Stimulated activated CD4-positive, alpha-beta T cell treated with anti-CD3 and anti-CD28 coated beads, Interleukin-2, amount 100 ng/mL, for 24 hours (primary cell): ENCODE data around the gene UCKL1.
"Not testable (repeated sequence)": the region's sequence is repeated elsewhere in the genome, so short reads cannot be mapped to it uniquely, and the experiment has no call there.

Source experiments
- DNase-seq, 2 donors: peaks; one replicate each; pipeline ENCODE4 v3.0.0-alpha.2; 2020

The UCKL1 gene

GRCh38 chr20:63972312-63973159, 16.3 kb upstream of the UCKL1 start:
- no peak for DNase-seq

GRCh38 chr20:63971960-63972311, 15.7 kb upstream of the UCKL1 start:
- not testable (repeated sequence) for DNase-seq

GRCh38 chr20:63970714-63971431, 14.7 kb upstream of the UCKL1 start:
- no peak for DNase-seq

- DNase-seq, result peak; percentile 71 to 77
These were observed 13.9 kb upstream of the UCKL1 start, which contains the start of gene ZNF512B for GRCh38 chr20:63969838-63970713. TSS of gene ZNF512B (minus strand) at chr20:63969930. CDS start at chr20:63967950, 1,980 bp downstream.

DNA sequence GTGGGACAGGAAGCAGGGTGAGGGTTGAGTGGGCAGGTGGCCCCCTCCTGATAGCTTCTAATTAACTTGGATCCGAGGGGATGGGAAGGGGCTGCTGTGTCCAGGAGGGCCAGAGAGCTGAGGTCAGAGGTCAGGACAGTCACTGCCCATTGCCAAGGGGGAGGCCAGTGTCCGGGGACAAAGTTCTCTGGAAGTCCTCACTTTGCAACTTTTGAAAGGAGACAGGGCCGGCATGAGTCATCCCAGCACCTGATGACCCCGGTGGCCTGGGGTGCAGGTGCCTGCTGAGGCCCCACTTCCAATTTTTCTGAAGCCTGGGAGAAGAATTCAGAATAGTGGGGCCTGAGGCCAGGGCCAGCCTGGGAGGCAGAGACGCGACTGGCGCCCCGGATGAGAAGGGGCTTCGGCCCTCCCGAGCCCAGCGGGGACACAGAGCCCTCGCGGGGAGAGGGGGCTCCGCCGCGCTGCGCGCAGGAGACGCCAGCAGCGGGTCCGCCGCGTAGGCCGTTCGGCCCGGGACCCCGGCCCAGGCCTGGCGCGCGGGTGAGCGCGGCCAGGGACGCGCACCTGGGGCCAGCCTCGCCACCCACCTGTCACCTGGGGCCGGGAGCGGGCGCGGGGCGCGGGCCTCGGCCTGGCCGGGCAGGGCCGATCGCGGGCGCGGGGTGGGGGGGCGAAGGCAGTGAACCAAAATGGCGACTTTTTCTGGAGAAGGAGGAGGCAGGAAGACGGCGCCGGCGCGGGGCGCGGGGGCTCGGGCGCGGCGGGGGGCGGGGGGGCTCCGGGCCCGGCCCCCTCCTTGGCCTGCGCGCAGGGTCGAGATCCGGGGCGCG, 12.9 kb upstream of the UCKL1 start:
- peak; percentile 41 to 49 for DNase-seq

GRCh38 chr20:63968136-63968927, 12.1 kb upstream of the UCKL1 start:
- peak in 1 of 2 donors; percentile 11 for DNase-seq

- DNase-seq, result peak in 1 of 2 donors; percentile 0
These were observed 11.3 kb upstream of the UCKL1 start for GRCh38 chr20:63967330-63968135.

DNA sequence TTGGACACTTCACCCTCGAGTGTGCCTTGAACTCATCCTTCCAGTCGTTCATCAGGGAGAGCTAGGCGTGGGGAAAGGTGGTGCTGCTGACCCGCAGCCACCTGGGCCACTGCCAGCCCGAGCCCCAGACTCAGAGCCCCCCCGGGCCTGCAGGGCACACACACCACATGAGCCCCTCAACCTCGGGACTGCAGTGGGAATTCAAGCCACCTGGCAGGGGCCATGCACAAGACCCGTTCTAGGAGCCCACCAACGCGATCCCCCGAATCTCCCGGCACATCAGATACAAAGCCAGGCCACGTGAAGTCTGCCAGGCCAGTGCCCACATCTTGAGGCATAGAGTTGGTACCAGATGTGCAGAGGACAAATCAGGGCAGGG, 10.7 kb upstream of the UCKL1 start:
- DNase-seq, result no peak

GRCh38 chr20:63966172-63966943, 10.1 kb upstream of the UCKL1 start:
- peak in 1 of 2 donors; percentile 1 for DNase-seq

GRCh38 chr20:63964412-63964811, 8.2 kb upstream of the UCKL1 start:
- no peak for DNase-seq

GRCh38 chr20:63963784-63964301, 7.6 kb upstream of the UCKL1 start:
- DNase-seq, result no peak

GRCh38 chr20:63963348-63963741, 7.1 kb upstream of the UCKL1 start:
- no peak for DNase-seq

DNA sequence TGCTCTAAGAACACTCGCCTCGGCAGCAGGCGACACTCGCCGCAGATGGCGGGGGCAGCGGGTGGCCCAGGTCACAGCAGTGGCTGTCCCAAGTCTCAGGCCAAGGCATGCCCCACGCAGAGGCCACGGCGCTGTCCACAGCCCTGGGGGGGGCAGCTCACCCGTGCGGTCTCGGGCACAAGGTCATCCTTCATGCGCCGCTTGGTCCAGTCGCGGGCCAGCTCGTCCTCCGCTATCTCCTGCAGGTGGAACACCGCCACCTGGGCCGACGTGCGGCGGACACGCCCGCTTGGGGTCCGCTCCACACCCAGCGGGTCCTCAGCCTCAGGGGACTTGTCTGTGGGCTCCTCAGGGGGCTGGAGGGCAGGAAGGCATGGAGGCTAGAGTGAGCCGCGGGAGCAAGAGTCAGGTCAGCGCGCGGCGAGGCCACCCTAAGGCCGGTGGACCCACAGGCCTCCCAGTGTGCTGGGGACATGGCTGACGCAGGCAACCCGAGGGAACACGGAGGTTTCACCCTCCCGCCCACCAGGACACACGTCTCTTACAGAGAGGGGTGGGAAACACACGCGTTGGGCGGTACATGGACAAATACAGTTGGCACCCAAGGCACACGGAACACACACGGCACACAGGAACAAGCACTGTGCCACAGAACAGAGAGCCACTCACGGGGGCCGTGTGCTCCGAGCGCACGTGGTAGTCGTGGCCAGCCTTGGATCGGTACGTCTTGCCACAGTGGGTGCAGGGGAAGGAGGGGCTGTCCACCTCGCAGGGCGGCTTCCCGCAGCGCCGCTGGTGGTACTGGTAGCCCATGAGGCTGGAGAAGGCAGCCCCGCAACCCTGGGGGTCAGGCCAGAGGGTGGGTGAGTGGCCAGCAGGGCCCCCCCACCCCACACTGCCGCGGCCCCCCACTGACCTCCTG, 6.5 kb upstream of the UCKL1 start:
- DNase-seq, result no peak

DNA sequence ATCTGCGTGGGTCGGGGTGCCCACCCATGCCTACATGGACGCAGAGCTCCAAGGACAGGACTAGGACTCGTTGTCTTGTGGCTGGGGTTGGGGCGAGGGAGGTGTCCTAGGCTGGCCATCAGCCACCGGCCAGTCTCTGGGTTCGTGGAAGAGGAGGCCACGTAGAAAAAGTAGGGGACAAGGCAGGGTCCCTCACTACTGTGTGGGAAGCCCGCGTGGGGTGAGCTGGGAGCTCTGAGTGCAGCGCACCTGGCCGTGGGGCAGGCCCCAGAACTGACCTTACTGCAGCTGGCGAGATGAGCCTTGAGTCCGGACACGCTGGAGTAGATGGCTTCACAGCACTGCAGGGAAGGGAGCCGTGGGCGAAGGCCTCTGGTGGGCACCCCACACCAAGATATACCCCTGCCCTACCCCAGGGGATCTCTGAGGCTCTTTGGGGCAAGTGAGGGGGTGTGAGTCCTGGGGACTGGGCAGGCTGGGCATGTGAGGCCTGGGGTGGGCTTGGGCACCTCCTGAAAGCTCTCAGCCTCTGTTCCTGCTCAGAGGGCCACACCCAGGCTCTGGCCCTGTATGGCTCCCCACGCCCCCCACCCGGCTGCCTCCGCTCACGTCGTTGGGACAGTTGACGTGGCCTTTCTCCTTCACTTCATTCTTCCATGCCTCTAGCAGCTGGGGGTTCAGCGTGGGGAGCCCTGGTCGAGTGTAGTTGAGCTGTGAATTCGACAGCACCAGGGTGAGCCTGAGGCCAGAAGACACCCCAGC, 5.6 kb upstream of the UCKL1 start:
- DNase-seq, result no peak

- DNase-seq, result not testable (repeated sequence)
These were observed 4.7 kb upstream of the UCKL1 start for GRCh38 chr20:63960654-63961621.

GRCh38 chr20:63959699-63960075, 3.5 kb upstream of the UCKL1 start:
- DNase-seq, result no peak
